HG02610 (cell line): ENCODE data around the gene ODAD2.
"Not testable (repeated sequence)": the region's sequence is repeated elsewhere in the genome, so short reads cannot be mapped to it uniquely, and the experiment has no call there.

ENCODE experiments used
- ATAC-seq: cut with Tn5 transposase; IDR thresholded peaks from one replicate; pipeline ENCODE4 v1.9.1; 2021; ENCODE audit warnings: mild to moderate bottlenecking, moderate library complexity; ENCODE audit not compliant: unreplicated experiment

ODAD2 gene

GRCh38 chr10:27998954-27999275 is at the start of gene ODAD2:
Gene ODAD2 (minus strand): TSS chr10:27999079. CDS start chr10:27995142, 3,937 bp downstream.
- ATAC-seq = no peak

GRCh38 chr10:28047061-28047460 is 48.2 kb upstream of the ODAD2 start:
- ATAC-seq = no peak

GRCh38 chr10:28046579-28046978 is 47.7 kb upstream of the ODAD2 start:
- no peak for ATAC-seq

GRCh38 chr10:28043941-28044340 is 45.1 kb upstream of the ODAD2 start:
- ATAC-seq = no peak

- ATAC-seq = no peak
Measured at GRCh38 chr10:28036587-28036986, 37.7 kb upstream of the ODAD2 start.

GRCh38 chr10:28020993-28021982 is 22.4 kb upstream of the ODAD2 start:
- ATAC-seq = no peak

- no peak for ATAC-seq
Measured at GRCh38 chr10:28020080-28020860, 21.4 kb upstream of the ODAD2 start.

GRCh38 chr10:28014651-28015050 is 15.8 kb upstream of the ODAD2 start:
- ATAC-seq = no peak

GRCh38 chr10:28012990-28013515 is 14.2 kb upstream of the ODAD2 start:
- peak; percentile 49 for ATAC-seq

- no peak for ATAC-seq
Measured at GRCh38 chr10:28010821-28011220, 11.9 kb upstream of the ODAD2 start.

- ATAC-seq = no peak
Measured at GRCh38 chr10:28008054-28008453, 9.2 kb upstream of the ODAD2 start.

- no peak for ATAC-seq
Measured at GRCh38 chr10:28001353-28001752, 2.5 kb upstream of the ODAD2 start.

GRCh38 chr10:27998178-27998953 is 513 bp downstream of the ODAD2 start:
- ATAC-seq = no peak

- ATAC-seq = no peak
Measured at GRCh38 chr10:27997865-27998177, 1.1 kb downstream of the ODAD2 start.

- no peak for ATAC-seq
Measured at GRCh38 chr10:27995311-27995710, 3.6 kb downstream of the ODAD2 start.

GRCh38 chr10:27989357-27989756 is 9.5 kb downstream of the ODAD2 start:
- not testable (repeated sequence) for ATAC-seq

GRCh38 chr10:27986821-27987220 is 12.1 kb downstream of the ODAD2 start:
- no peak for ATAC-seq

- ATAC-seq = no peak
Measured at GRCh38 chr10:27982875-27983543, 15.9 kb downstream of the ODAD2 start.

- no peak for ATAC-seq
Measured at GRCh38 chr10:27981744-27982143, 17.1 kb downstream of the ODAD2 start.

GRCh38 chr10:27970795-27971194 is 28.1 kb downstream of the ODAD2 start:
- ATAC-seq = not testable (repeated sequence)
